H1 (cell line): ENCODE data around the gene MYLK4. TPM values are rescaled to one million over a fixed set of nuclear protein-coding genes. Genes with fewer than 3 reads are reported as not detected.

Experiments
- HDAC2 ChIP-seq, 2 experiments: fragments of 300-600 bp in 1 of 2; sonication (generic) in 1 of 2; IDR thresholded peaks; 2 replicates each; pipeline ENCODE4 v1.6.1; 2011 to 2012; ENCODE audit warnings: low read depth in 2 of 2, low read length in 2 of 2, mild to moderate bottlenecking in 2 of 2, moderate library complexity in 2 of 2, borderline replicate concordance in 1 of 2, inconsistent platforms in 1 of 2
- NRF1 ChIP-seq: IDR thresholded peaks from 2 replicates; pipeline ENCODE4 v1.6.1; 2011; ENCODE audit warnings: mild to moderate bottlenecking, low read depth, low read length, improper control_type of control experiment
- POLR2AphosphoS5 ChIP-seq: IDR thresholded peaks from 2 replicates; pipeline ENCODE4 v1.6.1; 2011; ENCODE audit warnings: low read depth, low read length
- SUZ12 ChIP-seq: fragments of 200-600 bp; sonication (generic); IDR thresholded peaks from 2 replicates; pipeline ENCODE4 v1.6.1; 2012; ENCODE audit warnings: mild to moderate bottlenecking, inconsistent platforms, low read length, moderate library complexity, mixed read lengths
- polyA plus RNA-seq, 7 experiments: library from polyadenylated mRNA; depleted of rRNA in 3 of 7; stranded (reverse) in 5 of 7; unstranded in 2 of 7; fragments of >200 nt in 5 of 7; fragments of 200-250 nt in 2 of 7; gene quantifications; 1 replicate in 5 of 7; 2 replicates in 1 of 7; 4 replicates in 1 of 7; pipeline versions ENCODE4 v1.2.1 to v1.2.3, GENCODE V29; 2011 to 2013; ENCODE audit warnings: missing spikeins in 2 of 7, mixed read lengths in 2 of 7
- total RNA-seq: library from RNA; stranded (reverse); fragmentation: NEBNext Ultra II Directional; extraction: Animal tissue kit (Norgen Biotek cat#: 25700); gene quantifications from 2 replicates; pipeline ENCODE4 v1.2.1, GENCODE V29; 2021
- TF ChIP-seq, protein P1 (sequence below): IDR thresholded peaks from 2 replicates; pipeline ENCODE4 v1.6.1; 2012; ENCODE audit warnings: low read length, inconsistent platforms
- TF ChIP-seq, protein P2 (sequence below): IDR thresholded peaks from 2 replicates; pipeline ENCODE4 v1.6.1; 2012; ENCODE audit warnings: inconsistent platforms
- TF ChIP-seq, protein P3 (sequence below): fragments of 300-600 bp; sonication (generic); IDR thresholded peaks from 2 replicates; pipeline ENCODE4 v1.7.1; 2012; ENCODE audit warnings: low read length, moderate library complexity, mild to moderate bottlenecking, inconsistent platforms; ENCODE audit not compliant: insufficient replicate concordance

The MYLK4 gene
- total and polyA plus RNA-seq, 2 of the 8 experiments (the other 6 are each of a cell fraction or from before 2014, with no cell fraction given) = 0.11 to 0.17 TPM

- TF ChIP-seq SUZ12 = peak; percentile 72; the same call in 1 of the 2 replicates
- TF ChIP-seq, protein P1, sequence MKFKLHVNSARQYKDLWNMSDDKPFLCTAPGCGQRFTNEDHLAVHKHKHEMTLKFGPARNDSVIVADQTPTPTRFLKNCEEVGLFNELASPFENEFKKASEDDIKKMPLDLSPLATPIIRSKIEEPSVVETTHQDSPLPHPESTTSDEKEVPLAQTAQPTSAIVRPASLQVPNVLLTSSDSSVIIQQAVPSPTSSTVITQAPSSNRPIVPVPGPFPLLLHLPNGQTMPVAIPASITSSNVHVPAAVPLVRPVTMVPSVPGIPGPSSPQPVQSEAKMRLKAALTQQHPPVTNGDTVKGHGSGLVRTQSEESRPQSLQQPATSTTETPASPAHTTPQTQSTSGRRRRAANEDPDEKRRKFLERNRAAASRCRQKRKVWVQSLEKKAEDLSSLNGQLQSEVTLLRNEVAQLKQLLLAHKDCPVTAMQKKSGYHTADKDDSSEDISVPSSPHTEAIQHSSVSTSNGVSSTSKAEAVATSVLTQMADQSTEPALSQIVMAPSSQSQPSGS = no peak
- TF ChIP-seq, protein P2, sequence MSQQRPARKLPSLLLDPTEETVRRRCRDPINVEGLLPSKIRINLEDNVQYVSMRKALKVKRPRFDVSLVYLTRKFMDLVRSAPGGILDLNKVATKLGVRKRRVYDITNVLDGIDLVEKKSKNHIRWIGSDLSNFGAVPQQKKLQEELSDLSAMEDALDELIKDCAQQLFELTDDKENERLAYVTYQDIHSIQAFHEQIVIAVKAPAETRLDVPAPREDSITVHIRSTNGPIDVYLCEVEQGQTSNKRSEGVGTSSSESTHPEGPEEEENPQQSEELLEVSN = peak; percentile 55; the same call in 1 of the 2 replicates
- TF ChIP-seq HDAC2 (IDR thresholded peaks at IDR 0.05; ENCODE audit: borderline replicate concordance in 1 of 2, low read depth in 2 of 2, low read length in 2 of 2) = peak; percentile 89 to 98
- no peak for TF ChIP-seq NRF1
- peak; percentile 26; the same call in 1 of the 2 replicates for TF ChIP-seq POLR2AphosphoS5
- TF ChIP-seq, protein P3, sequence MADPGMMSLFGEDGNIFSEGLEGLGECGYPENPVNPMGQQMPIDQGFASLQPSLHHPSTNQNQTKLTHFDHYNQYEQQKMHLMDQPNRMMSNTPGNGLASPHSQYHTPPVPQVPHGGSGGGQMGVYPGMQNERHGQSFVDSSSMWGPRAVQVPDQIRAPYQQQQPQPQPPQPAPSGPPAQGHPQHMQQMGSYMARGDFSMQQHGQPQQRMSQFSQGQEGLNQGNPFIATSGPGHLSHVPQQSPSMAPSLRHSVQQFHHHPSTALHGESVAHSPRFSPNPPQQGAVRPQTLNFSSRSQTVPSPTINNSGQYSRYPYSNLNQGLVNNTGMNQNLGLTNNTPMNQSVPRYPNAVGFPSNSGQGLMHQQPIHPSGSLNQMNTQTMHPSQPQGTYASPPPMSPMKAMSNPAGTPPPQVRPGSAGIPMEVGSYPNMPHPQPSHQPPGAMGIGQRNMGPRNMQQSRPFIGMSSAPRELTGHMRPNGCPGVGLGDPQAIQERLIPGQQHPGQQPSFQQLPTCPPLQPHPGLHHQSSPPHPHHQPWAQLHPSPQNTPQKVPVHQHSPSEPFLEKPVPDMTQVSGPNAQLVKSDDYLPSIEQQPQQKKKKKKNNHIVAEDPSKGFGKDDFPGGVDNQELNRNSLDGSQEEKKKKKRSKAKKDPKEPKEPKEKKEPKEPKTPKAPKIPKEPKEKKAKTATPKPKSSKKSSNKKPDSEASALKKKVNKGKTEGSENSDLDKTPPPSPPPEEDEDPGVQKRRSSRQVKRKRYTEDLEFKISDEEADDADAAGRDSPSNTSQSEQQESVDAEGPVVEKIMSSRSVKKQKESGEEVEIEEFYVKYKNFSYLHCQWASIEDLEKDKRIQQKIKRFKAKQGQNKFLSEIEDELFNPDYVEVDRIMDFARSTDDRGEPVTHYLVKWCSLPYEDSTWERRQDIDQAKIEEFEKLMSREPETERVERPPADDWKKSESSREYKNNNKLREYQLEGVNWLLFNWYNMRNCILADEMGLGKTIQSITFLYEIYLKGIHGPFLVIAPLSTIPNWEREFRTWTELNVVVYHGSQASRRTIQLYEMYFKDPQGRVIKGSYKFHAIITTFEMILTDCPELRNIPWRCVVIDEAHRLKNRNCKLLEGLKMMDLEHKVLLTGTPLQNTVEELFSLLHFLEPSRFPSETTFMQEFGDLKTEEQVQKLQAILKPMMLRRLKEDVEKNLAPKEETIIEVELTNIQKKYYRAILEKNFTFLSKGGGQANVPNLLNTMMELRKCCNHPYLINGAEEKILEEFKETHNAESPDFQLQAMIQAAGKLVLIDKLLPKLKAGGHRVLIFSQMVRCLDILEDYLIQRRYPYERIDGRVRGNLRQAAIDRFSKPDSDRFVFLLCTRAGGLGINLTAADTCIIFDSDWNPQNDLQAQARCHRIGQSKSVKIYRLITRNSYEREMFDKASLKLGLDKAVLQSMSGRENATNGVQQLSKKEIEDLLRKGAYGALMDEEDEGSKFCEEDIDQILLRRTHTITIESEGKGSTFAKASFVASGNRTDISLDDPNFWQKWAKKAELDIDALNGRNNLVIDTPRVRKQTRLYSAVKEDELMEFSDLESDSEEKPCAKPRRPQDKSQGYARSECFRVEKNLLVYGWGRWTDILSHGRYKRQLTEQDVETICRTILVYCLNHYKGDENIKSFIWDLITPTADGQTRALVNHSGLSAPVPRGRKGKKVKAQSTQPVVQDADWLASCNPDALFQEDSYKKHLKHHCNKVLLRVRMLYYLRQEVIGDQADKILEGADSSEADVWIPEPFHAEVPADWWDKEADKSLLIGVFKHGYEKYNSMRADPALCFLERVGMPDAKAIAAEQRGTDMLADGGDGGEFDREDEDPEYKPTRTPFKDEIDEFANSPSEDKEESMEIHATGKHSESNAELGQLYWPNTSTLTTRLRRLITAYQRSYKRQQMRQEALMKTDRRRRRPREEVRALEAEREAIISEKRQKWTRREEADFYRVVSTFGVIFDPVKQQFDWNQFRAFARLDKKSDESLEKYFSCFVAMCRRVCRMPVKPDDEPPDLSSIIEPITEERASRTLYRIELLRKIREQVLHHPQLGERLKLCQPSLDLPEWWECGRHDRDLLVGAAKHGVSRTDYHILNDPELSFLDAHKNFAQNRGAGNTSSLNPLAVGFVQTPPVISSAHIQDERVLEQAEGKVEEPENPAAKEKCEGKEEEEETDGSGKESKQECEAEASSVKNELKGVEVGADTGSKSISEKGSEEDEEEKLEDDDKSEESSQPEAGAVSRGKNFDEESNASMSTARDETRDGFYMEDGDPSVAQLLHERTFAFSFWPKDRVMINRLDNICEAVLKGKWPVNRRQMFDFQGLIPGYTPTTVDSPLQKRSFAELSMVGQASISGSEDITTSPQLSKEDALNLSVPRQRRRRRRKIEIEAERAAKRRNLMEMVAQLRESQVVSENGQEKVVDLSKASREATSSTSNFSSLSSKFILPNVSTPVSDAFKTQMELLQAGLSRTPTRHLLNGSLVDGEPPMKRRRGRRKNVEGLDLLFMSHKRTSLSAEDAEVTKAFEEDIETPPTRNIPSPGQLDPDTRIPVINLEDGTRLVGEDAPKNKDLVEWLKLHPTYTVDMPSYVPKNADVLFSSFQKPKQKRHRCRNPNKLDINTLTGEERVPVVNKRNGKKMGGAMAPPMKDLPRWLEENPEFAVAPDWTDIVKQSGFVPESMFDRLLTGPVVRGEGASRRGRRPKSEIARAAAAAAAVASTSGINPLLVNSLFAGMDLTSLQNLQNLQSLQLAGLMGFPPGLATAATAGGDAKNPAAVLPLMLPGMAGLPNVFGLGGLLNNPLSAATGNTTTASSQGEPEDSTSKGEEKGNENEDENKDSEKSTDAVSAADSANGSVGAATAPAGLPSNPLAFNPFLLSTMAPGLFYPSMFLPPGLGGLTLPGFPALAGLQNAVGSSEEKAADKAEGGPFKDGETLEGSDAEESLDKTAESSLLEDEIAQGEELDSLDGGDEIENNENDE = no peak
Measured at GRCh38 chr6:2765166-2765895, 14.6 kb upstream of the MYLK4 start, which contains the start of gene WRNIP1 (continued).
